ENCODE measurements around the gene CDK14. TPM values are rescaled to one million over a fixed set of nuclear protein-coding genes. Genes with fewer than 3 reads are reported as not detected.

Gene CDK14
- total and polyA plus RNA-seq, 2 donors (not counting 3 experiments of a cell fraction or from before 2014, with no cell fraction given) = 5.5 to 34.2 TPM

- Histone ChIP-seq H3K27ac (ENCODE audit: insufficient read depth, low read depth, low read length) (no peak overlapping the region), H4K20me1 (replicated peaks; ENCODE audit: control insufficient read depth, extremely low read depth, insufficient read depth, low read length) (no peaks in the 10 kb centered on the region), H3K27me3 (ENCODE audit: control insufficient read depth in 2 of 2, insufficient read depth in 2 of 2, low read length in 2 of 2) (no peaks in the 10 kb centered on the region), H3K4me1 (ENCODE audit: control insufficient read depth, extremely low read depth, insufficient read depth, low read length) (no peaks in the 10 kb centered on the region), H3K79me2 (ENCODE audit: control insufficient read depth, insufficient read depth, low read length) (no peaks in the 10 kb centered on the region), H3K9me3 (replicated peaks; ENCODE audit: control insufficient read depth, insufficient read depth, low read length) (no peaks in the 10 kb centered on the region), H3K4me2 (ENCODE audit: insufficient read depth, low read length) (no peak overlapping the region), H3K4me3 (replicated peaks in 1 of 3; ENCODE audit: insufficient read depth in 1 of 3, low read depth in 1 of 3, low read length in 3 of 3) (no peak overlapping the region), H3K36me3 (ENCODE audit: control insufficient read depth in 2 of 2, extremely low read depth in 1 of 2, insufficient read depth in 2 of 2, low read length in 2 of 2) (no peaks in the 10 kb centered on the region), H3K9ac (replicated peaks; ENCODE audit: extremely low read depth, insufficient read depth, low read length) (no peak overlapping the region), H2AFZ (ENCODE audit: low read depth, low read length) (no peak overlapping the region), H3K9me1 (replicated peaks; ENCODE audit: control insufficient read depth, extremely low read depth, insufficient read depth, low read length) (no peaks in the 10 kb centered on the region)
- FAIRE-seq (no peak), DNase-seq (ENCODE audit: low read depth, low spot score) (no peak)
- BruUV-seq (replicated peaks) = no TSS peak
- dilution Hi-C loops (cut with MboI; ENCODE audit: extremely low pct_ligation_motif_present, low sequenced_read_pairs) = no loop called here
- intact Hi-C loops (cut with micrococcal nuclease) = no loop called here
- POLR2A ChIA-PET = no interaction called here
- CTCF ChIA-PET = no interaction called here
- TF ChIP-seq JUN (IDR thresholded peaks at IDR 0.05; ENCODE audit: borderline replicate concordance, insufficient read depth, insufficient read length, low read depth) = no peak
- TF ChIP-seq POLR2A (IDR thresholded peaks at IDR 0.05; ENCODE audit: low read depth, low read length) = no peak
- no peak for TF ChIP-seq GATA2 (IDR thresholded peaks at IDR 0.05; ENCODE audit: insufficient read depth, insufficient read length, low read depth, low read length)
- TF ChIP-seq, protein P1, sequence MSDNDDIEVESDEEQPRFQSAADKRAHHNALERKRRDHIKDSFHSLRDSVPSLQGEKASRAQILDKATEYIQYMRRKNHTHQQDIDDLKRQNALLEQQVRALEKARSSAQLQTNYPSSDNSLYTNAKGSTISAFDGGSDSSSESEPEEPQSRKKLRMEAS (IDR thresholded peaks at IDR 0.05; ENCODE audit: insufficient read depth, insufficient read length) = no peak
- TF ChIP-seq EZH2 (IDR thresholded peaks at IDR 0.05; ENCODE audit: borderline replicate concordance, low read depth, low read length, severe bottlenecking) = no peak
- TF ChIP-seq, protein P2, sequence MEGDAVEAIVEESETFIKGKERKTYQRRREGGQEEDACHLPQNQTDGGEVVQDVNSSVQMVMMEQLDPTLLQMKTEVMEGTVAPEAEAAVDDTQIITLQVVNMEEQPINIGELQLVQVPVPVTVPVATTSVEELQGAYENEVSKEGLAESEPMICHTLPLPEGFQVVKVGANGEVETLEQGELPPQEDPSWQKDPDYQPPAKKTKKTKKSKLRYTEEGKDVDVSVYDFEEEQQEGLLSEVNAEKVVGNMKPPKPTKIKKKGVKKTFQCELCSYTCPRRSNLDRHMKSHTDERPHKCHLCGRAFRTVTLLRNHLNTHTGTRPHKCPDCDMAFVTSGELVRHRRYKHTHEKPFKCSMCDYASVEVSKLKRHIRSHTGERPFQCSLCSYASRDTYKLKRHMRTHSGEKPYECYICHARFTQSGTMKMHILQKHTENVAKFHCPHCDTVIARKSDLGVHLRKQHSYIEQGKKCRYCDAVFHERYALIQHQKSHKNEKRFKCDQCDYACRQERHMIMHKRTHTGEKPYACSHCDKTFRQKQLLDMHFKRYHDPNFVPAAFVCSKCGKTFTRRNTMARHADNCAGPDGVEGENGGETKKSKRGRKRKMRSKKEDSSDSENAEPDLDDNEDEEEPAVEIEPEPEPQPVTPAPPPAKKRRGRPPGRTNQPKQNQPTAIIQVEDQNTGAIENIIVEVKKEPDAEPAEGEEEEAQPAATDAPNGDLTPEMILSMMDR (IDR thresholded peaks at IDR 0.05; ENCODE audit: extremely low read depth in 1 of 2, insufficient read depth in 1 of 2, low read depth in 1 of 2, low read length in 2 of 2) = no peak
- no peak for TF ChIP-seq POLR2AphosphoS5 (IDR thresholded peaks at IDR 0.05; ENCODE audit: insufficient read depth, low read depth, low read length)
- TF ChIP-seq MYC (IDR thresholded peaks at IDR 0.05; ENCODE audit: low read depth, low read length) = no peak
Observed at GRCh38 chr7:91064052-91064451, 467.9 kb downstream of the CDK14 start.
